HepG2 (cell line): Measurements from ENCODE around the gene SPAG9. TPM values are rescaled to one million over a fixed set of nuclear protein-coding genes. Genes with fewer than 3 reads are reported as not detected.

ENCODE experiments used
- CREM ChIP-seq, 2 experiments: sonication (generic) in 1 of 2; formaldehyde crosslinking in 1 of 2; IDR thresholded peaks; 2 replicates each; pipeline versions ENCODE4 v1.4.0 to v1.6.1; 2016 to 2020; ENCODE audit warnings: antibody characterized with exemption in 1 of 2, mild to moderate bottlenecking in 1 of 2, missing genetic modification reagents in 1 of 2
- CTCF ChIP-seq: sonication (generic); formaldehyde crosslinking; IDR thresholded peaks from 2 replicates; pipeline ENCODE4 v1.5.0; 2020; ENCODE audit warnings: mild to moderate bottlenecking, missing genetic modification reagents, moderate library complexity
- GLI4 ChIP-seq: sonication (generic); formaldehyde crosslinking; IDR thresholded peaks from 2 replicates; pipeline ENCODE4 v1.5.1; 2020; ENCODE audit warnings: missing genetic modification reagents, mild to moderate bottlenecking, moderate library complexity, borderline replicate concordance
- HIC2 ChIP-seq: sonication (generic); formaldehyde crosslinking; IDR thresholded peaks from 2 replicates; pipeline ENCODE4 v1.9.0; 2022; ENCODE audit warnings: low read depth, missing genetic modification reagents
- MEF2D ChIP-seq: sonication (generic); formaldehyde crosslinking; IDR thresholded peaks from 2 replicates; pipeline ENCODE4 v1.5.1; 2020; ENCODE audit warnings: mild to moderate bottlenecking, missing genetic modification reagents
- RBFOX2 ChIP-seq: fragments of 200-400 bp; formaldehyde crosslinking; IDR thresholded peaks from 2 replicates; pipeline ENCODE4 v1.6.1; 2017; ENCODE audit warnings: low read depth, mild to moderate bottlenecking, low read length
- SOX6 ChIP-seq, 2 experiments: fragments of 450-650 bp in 1 of 2; sonication (generic) in 1 of 2; formaldehyde crosslinking in 1 of 2; IDR thresholded peaks; 2 replicates each; pipeline versions ENCODE4 v1.4.0 to v1.6.1; 2017 to 2020; ENCODE audit warnings: antibody characterized with exemption in 1 of 2, mild to moderate bottlenecking in 1 of 2, missing genetic modification reagents in 1 of 2
- TCF7 ChIP-seq: sonication (generic); IDR thresholded peaks from 2 replicates; pipeline ENCODE4 v1.6.1; 2016; ENCODE audit warnings: antibody characterized with exemption, low read depth
- ZNF367 ChIP-seq: sonication (generic); formaldehyde crosslinking; IDR thresholded peaks from 2 replicates; pipeline ENCODE4 v1.4.0; 2020; ENCODE audit warnings: missing genetic modification reagents, borderline replicate concordance
- ZNF446 ChIP-seq: sonication (generic); formaldehyde crosslinking; IDR thresholded peaks from 2 replicates; pipeline ENCODE4 v1.5.0; 2020; ENCODE audit warnings: mild to moderate bottlenecking, missing genetic modification reagents
- ZNF512B ChIP-seq: sonication (generic); formaldehyde crosslinking; IDR thresholded peaks from 2 replicates; pipeline ENCODE4 v1.5.1; 2020; ENCODE audit warnings: missing genetic modification reagents, mild to moderate bottlenecking, borderline replicate concordance
- ZNF629 ChIP-seq: sonication (generic); formaldehyde crosslinking; conservative IDR thresholded peaks from 2 replicates; pipeline ENCODE4 v1.5.0; 2020; ENCODE audit warnings: missing genetic modification reagents
- ZNF687 ChIP-seq: sonication (generic); formaldehyde crosslinking; IDR thresholded peaks from 2 replicates; pipeline ENCODE4 v1.5.1; 2020; ENCODE audit warnings: mild to moderate bottlenecking, missing genetic modification reagents, moderate library complexity
- ZNF850 ChIP-seq: sonication (generic); formaldehyde crosslinking; conservative IDR thresholded peaks from 2 replicates; pipeline ENCODE4 v1.9.0; 2021; ENCODE audit warnings: mild to moderate bottlenecking, missing genetic modification reagents
- ZSCAN12 ChIP-seq: sonication (generic); formaldehyde crosslinking; IDR thresholded peaks from 2 replicates; pipeline ENCODE4 v1.9.0; 2021; ENCODE audit warnings: mild to moderate bottlenecking, missing genetic modification reagents
- polyA plus RNA-seq, 8 experiments: library from polyadenylated mRNA; depleted of rRNA in 3 of 8; stranded (reverse) in 7 of 8; unstranded in 1 of 8; fragments of >200 nt; fragmentation: Illumina TruSeq in 4 of 8; extraction: Trizol in 4 of 8; gene quantifications; 2 replicates each; pipeline versions ENCODE4 v1.2.1 to v1.2.3, GENCODE V29; 2011 to 2016; ENCODE audit warnings: low read depth in 4 of 8, missing spikeins in 1 of 8, mixed read lengths in 1 of 8; ENCODE audit not compliant: insufficient read depth in 1 of 8
- total RNA-seq, 5 experiments: library from RNA; depleted of rRNA; stranded (reverse); fragments of >200 nt; fragmentation: Illumina TruSeq; extraction: Trizol; gene quantifications; 2 replicates each; pipeline ENCODE4 v1.2.3, GENCODE V29; 2016; ENCODE audit warnings: low read depth in 1 of 5

SPAG9 gene
- total and polyA plus RNA-seq, 2 of the 13 experiments (the other 11 are each of a cell fraction or from before 2014, with no cell fraction given) = 43.2 to 78.6 TPM

- TF ChIP-seq ZNF512B (CRISPR knock-in tag) (no peak), CREM (IDR thresholded peaks at IDR 0.05) (no peak), CREM (CRISPR knock-in tag; IDR thresholded peaks at IDR 0.05) (no peak), ZNF446 (CRISPR knock-in tag) (no peak), GLI4 (CRISPR knock-in tag) (no peak), SOX6 (IDR thresholded peaks at IDR 0.05) (no peak), SOX6 (CRISPR knock-in tag; IDR thresholded peaks at IDR 0.05) (peak; percentile 27), HIC2 (CRISPR knock-in tag) (no peak), ZNF687 (CRISPR knock-in tag) (peak; percentile 66; the same call in 1 of the 2 replicates), ZNF367 (CRISPR knock-in tag) (no peak), ZNF629 (CRISPR knock-in tag) (no peak), ZNF850 (no peak), MEF2D (0 out of 2 replicates have a peak, but pooled peaks have one; percentile 12), ZSCAN12 (CRISPR knock-in tag) (no peak), CTCF (peak; percentile 54), RBFOX2 (0 out of 2 replicates have a peak, but pooled peaks have one; percentile 21), TCF7 (no peak)
These were observed 982 bp downstream of the SPAG9 start (continued) for GRCh38 chr17:51119415-51120356.
